ENCODE data around the gene MTA1. TPM values are rescaled to one million over a fixed set of nuclear protein-coding genes. Genes with fewer than 3 reads are reported as not detected.

Gene MTA1
- total and polyA plus RNA-seq, 12 donors, result 11.8 to 270 (median 59.5) TPM

GRCh38 chr14:105505101-105505500 lies 85.5 kb downstream of the MTA1 start:
- intact Hi-C loops (cut with DNase I), result no loop called here
- no peaks in the 10 kb centered on the region for H3K4me1 ChIP-seq (replicated peaks in 1 of 2)
- no peak for TF ChIP-seq POLR2A (IDR thresholded peaks at IDR 0.05)
- TF ChIP-seq, protein P1, sequence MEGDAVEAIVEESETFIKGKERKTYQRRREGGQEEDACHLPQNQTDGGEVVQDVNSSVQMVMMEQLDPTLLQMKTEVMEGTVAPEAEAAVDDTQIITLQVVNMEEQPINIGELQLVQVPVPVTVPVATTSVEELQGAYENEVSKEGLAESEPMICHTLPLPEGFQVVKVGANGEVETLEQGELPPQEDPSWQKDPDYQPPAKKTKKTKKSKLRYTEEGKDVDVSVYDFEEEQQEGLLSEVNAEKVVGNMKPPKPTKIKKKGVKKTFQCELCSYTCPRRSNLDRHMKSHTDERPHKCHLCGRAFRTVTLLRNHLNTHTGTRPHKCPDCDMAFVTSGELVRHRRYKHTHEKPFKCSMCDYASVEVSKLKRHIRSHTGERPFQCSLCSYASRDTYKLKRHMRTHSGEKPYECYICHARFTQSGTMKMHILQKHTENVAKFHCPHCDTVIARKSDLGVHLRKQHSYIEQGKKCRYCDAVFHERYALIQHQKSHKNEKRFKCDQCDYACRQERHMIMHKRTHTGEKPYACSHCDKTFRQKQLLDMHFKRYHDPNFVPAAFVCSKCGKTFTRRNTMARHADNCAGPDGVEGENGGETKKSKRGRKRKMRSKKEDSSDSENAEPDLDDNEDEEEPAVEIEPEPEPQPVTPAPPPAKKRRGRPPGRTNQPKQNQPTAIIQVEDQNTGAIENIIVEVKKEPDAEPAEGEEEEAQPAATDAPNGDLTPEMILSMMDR (IDR thresholded peaks at IDR 0.05), result no peak
- DNase-seq, result no peak
- no peak overlapping the region for H3K27ac ChIP-seq
- no peaks in the 10 kb centered on the region for H3K36me3 ChIP-seq (replicated peaks in 1 of 2)
- H3K27me3 ChIP-seq, result peaks cover 18% of the 10 kb centered on the region
- WGBS, 4 donors, result 80 to 91% (median 85%) methylated on average over 2 to 16 of the region's 16 CpGs
- H3K9me3 ChIP-seq (replicated peaks in 1 of 3), result no peaks in the 10 kb centered on the region
- no peak overlapping the region for H3K4me3 ChIP-seq

DNA sequence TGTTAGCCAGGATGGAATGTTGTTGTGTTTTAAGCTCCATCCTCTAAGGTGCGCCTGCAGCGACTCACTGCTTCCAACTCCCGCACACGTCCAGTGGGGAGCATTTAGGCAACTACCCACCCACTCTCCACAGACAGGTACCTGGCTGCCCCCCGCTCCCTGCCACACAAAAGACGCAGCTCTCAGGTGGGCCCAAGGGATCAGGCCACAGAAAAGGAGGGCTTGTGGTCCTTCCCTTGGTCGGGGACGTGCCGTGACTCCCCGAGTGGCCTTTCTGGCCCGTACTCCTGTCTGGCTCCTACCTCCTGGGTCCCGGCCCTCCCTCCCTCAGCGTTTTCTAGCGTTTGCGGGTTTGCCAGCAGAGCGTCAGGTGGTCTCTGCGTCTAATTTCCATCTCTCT lies 87.6 kb downstream of the MTA1 start:
- Histone ChIP-seq H3K36me3 (replicated peaks in 1 of 2) (no peaks in the 10 kb centered on the region), H3K27me3 (peaks cover 21% of the 10 kb centered on the region), H3K4me1 (replicated peaks in 1 of 2) (no peaks in the 10 kb centered on the region), H3K27ac (no peak overlapping the region), H3K4me3 (no peak overlapping the region), H3K9me3 (replicated peaks in 1 of 3) (no peaks in the 10 kb centered on the region)
- 63 to 73% (median 65%) methylated on average over 15 to 17 of the region's 17 CpGs for WGBS, 4 donors
- intact Hi-C loops (cut with DNase I), result no loop called here
- TF ChIP-seq, protein P1 (IDR thresholded peaks at IDR 0.05), result no peak
- TF ChIP-seq POLR2A (IDR thresholded peaks at IDR 0.05), result no peak
- DNase-seq, result no peak

- DNase-seq, result no peak
- Histone ChIP-seq H3K4me1 (replicated peaks in 1 of 2) (no peaks in the 10 kb centered on the region), H3K4me3 (no peak overlapping the region), H3K27me3 (peaks cover 23% of the 10 kb centered on the region), H3K27ac (no peak overlapping the region), H3K36me3 (replicated peaks in 1 of 2) (no peaks in the 10 kb centered on the region), H3K9me3 (replicated peaks in 1 of 3) (no peaks in the 10 kb centered on the region)
- no peak for TF ChIP-seq POLR2A (IDR thresholded peaks at IDR 0.05)
- TF ChIP-seq, protein P1 (IDR thresholded peaks at IDR 0.05), result no peak
- WGBS, 4 donors, result 67 to 82% (median 75%) methylated on average over 14 to 16 of the region's 16 CpGs
- intact Hi-C loops (cut with DNase I), result no loop called here
Observed at GRCh38 chr14:105508069-105508468, 88.4 kb downstream of the MTA1 start.

GRCh38 chr14:105508601-105509000 lies 89.0 kb downstream of the MTA1 start:
- TF ChIP-seq POLR2A (IDR thresholded peaks at IDR 0.05), result no peak
- TF ChIP-seq, protein P1 (IDR thresholded peaks at IDR 0.05), result no peak
- DNase-seq, result no peak
- H3K27me3 ChIP-seq, result peaks cover 23% of the 10 kb centered on the region
- no peaks in the 10 kb centered on the region for H3K9me3 ChIP-seq (replicated peaks in 1 of 3)
- H3K36me3 ChIP-seq (replicated peaks in 1 of 2), result no peaks in the 10 kb centered on the region
- intact Hi-C loops (cut with DNase I), result no loop called here
- H3K4me1 ChIP-seq (replicated peaks in 1 of 2), result no peaks in the 10 kb centered on the region
- no peak overlapping the region for H3K4me3 ChIP-seq
- WGBS, 4 donors, result 76 to 83% (median 81%) methylated on average over 12 of the region's 12 CpGs
- H3K27ac ChIP-seq, result no peak overlapping the region

All from adrenal gland (tissue), 12 donors.